ENCODE data around the gene HIVEP3. TPM values are rescaled to one million over a fixed set of nuclear protein-coding genes. Genes with fewer than 3 reads are reported as not detected.

HIVEP3 gene
- total RNA-seq, 1 experiment from 2014 or later = 0.55 TPM

DNA sequence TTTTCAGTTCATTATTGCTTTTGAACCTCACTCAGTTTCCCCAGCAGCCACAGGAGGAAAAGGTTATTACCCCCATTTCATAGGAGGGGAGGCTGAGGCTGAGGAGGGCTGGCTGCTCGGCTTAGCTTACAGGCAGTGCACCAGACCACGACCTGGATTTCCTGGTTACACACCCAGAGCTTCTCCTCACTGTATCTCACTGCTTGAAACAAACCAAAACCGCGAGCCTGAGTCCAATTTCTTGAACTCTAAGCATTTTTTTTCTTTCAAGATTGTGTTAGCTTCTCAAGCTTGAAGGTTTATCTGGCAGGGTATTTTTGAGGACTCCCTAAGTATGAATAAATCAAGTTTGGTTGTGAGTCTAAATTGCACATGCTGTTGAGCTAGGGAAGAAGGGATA lies 245.3 kb downstream of the HIVEP3 start:
- TF ChIP-seq PRRX2 (CRISPR knock-in tag; IDR thresholded peaks at IDR 0.05) (no peak), ELF4 (CRISPR knock-in tag; IDR thresholded peaks at IDR 0.05; ENCODE audit: low read depth) (no peak), SP1 (CRISPR knock-in tag; conservative IDR thresholded peaks at IDR 0.05) (no peak), ZNF121 (CRISPR knock-in tag; IDR thresholded peaks at IDR 0.05) (no peak)
- TF ChIP-seq, protein P1, sequence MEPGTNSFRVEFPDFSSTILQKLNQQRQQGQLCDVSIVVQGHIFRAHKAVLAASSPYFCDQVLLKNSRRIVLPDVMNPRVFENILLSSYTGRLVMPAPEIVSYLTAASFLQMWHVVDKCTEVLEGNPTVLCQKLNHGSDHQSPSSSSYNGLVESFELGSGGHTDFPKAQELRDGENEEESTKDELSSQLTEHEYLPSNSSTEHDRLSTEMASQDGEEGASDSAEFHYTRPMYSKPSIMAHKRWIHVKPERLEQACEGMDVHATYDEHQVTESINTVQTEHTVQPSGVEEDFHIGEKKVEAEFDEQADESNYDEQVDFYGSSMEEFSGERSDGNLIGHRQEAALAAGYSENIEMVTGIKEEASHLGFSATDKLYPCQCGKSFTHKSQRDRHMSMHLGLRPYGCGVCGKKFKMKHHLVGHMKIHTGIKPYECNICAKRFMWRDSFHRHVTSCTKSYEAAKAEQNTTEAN (CRISPR knock-in tag; IDR thresholded peaks at IDR 0.05) = no peak
- TF ChIP-seq, protein P2, sequence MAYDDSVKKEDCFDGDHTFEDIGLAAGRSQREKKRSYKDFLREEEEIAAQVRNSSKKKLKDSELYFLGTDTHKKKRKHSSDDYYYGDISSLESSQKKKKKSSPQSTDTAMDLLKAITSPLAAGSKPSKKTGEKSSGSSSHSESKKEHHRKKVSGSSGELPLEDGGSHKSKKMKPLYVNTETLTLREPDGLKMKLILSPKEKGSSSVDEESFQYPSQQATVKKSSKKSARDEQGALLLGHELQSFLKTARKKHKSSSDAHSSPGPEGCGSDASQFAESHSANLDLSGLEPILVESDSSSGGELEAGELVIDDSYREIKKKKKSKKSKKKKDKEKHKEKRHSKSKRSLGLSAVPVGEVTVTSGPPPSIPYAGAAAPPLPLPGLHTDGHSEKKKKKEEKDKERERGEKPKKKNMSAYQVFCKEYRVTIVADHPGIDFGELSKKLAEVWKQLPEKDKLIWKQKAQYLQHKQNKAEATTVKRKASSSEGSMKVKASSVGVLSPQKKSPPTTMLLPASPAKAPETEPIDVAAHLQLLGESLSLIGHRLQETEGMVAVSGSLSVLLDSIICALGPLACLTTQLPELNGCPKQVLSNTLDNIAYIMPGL (CRISPR knock-in tag; IDR thresholded peaks at IDR 0.05) = no peak
- TF ChIP-seq, protein P3, sequence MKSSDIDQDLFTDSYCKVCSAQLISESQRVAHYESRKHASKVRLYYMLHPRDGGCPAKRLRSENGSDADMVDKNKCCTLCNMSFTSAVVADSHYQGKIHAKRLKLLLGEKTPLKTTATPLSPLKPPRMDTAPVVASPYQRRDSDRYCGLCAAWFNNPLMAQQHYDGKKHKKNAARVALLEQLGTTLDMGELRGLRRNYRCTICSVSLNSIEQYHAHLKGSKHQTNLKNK (CRISPR knock-in tag; IDR thresholded peaks at IDR 0.05) = no peak
- Mint-ChIP-seq H3K4me1 (peaks cover 6% of the 10 kb centered on the region; the same call in 1 of the 2 replicates), H3K27ac (no peak overlapping the region), H3K4me3 (no peak overlapping the region), H3K27me3 (ENCODE audit: low read depth) (no peaks in the 10 kb centered on the region; the same call in 1 of the 2 replicates), H3K9me3 (peaks cover 4% of the 10 kb centered on the region; the same call in 1 of the 2 replicates), H3K36me3 (no peaks in the 10 kb centered on the region)
- DNase-seq (ENCODE audit: low spot score) = no peak
- ChIA-PET POLR2A (interaction anchor here (0.6 to 0.9 kb wide), 2 partner anchors 9 to 1057 kb away, joined by 3 read pairs; no protein-coding TSS in a partner anchor), CTCF (interaction anchor here (0.8 to 1.6 kb wide), 2 partner anchors 15 to 160 kb away, joined by 4 read pairs; no protein-coding TSS in a partner anchor)
- ATAC-seq = no peak

DNA sequence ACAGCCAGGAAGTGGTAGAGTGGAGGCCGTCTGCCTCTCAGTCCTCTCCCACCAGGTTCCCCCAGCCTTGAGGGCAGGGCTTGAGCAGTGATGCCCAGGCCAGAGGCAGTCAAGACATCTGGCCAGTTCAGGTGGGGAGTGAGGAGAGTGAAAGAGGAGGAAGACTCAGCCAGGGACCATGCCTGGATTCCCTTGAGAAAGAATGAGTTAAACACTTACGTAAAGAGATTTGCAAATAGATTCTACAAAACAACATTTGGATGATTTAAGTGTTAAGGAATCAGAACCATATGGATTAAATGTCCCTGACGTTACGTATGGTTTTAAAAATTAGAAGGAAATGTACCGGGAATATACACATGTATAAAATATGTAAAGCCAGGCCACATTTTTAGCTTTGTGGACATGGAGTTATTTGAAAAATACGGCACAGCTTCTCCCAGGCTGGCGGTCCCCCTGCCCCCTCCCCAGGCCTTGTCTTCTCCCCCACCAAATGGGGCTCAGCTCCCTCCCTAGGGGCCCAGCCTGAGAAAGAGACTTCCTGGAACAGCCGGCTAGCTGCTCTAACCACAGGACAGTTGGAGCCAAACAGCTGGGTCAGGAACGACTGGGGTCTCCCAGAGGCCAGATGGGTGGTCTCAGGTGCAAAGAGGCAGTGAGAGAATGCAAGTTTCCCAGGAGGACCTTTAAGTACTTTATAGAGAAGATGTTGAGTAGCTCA lies 245.9 kb downstream of the HIVEP3 start:
- DNase-seq (ENCODE audit: low spot score) (no peak), ATAC-seq (0 out of 2 replicates have a peak, but pooled peaks have one; percentile 43)
- H3K4me3 Mint-ChIP-seq = no peak overlapping the region
- H3K9me3 Mint-ChIP-seq = peaks cover 4% of the 10 kb centered on the region; the same call in 1 of the 2 replicates
- no peaks in the 10 kb centered on the region for H3K36me3 Mint-ChIP-seq
- TF ChIP-seq, protein P4, sequence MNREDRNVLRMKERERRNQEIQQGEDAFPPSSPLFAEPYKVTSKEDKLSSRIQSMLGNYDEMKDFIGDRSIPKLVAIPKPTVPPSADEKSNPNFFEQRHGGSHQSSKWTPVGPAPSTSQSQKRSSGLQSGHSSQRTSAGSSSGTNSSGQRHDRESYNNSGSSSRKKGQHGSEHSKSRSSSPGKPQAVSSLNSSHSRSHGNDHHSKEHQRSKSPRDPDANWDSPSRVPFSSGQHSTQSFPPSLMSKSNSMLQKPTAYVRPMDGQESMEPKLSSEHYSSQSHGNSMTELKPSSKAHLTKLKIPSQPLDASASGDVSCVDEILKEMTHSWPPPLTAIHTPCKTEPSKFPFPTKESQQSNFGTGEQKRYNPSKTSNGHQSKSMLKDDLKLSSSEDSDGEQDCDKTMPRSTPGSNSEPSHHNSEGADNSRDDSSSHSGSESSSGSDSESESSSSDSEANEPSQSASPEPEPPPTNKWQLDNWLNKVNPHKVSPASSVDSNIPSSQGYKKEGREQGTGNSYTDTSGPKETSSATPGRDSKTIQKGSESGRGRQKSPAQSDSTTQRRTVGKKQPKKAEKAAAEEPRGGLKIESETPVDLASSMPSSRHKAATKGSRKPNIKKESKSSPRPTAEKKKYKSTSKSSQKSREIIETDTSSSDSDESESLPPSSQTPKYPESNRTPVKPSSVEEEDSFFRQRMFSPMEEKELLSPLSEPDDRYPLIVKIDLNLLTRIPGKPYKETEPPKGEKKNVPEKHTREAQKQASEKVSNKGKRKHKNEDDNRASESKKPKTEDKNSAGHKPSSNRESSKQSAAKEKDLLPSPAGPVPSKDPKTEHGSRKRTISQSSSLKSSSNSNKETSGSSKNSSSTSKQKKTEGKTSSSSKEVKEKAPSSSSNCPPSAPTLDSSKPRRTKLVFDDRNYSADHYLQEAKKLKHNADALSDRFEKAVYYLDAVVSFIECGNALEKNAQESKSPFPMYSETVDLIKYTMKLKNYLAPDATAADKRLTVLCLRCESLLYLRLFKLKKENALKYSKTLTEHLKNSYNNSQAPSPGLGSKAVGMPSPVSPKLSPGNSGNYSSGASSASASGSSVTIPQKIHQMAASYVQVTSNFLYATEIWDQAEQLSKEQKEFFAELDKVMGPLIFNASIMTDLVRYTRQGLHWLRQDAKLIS (CRISPR knock-in tag; IDR thresholded peaks at IDR 0.05; ENCODE audit: borderline replicate concordance) = no peak
- TF ChIP-seq, protein P5, sequence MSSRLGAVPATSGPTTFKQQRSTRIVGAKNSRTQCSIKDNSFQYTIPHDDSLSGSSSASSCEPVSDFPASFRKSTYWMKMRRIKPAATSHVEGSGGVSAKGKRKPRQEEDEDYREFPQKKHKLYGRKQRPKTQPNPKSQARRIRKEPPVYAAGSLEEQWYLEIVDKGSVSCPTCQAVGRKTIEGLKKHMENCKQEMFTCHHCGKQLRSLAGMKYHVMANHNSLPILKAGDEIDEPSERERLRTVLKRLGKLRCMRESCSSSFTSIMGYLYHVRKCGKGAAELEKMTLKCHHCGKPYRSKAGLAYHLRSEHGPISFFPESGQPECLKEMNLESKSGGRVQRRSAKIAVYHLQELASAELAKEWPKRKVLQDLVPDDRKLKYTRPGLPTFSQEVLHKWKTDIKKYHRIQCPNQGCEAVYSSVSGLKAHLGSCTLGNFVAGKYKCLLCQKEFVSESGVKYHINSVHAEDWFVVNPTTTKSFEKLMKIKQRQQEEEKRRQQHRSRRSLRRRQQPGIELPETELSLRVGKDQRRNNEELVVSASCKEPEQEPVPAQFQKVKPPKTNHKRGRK (CRISPR knock-in tag; IDR thresholded peaks at IDR 0.05; ENCODE audit: borderline replicate concordance) = no peak
- TF ChIP-seq, protein P6, sequence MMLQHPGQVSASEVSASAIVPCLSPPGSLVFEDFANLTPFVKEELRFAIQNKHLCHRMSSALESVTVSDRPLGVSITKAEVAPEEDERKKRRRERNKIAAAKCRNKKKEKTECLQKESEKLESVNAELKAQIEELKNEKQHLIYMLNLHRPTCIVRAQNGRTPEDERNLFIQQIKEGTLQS (CRISPR knock-in tag; conservative IDR thresholded peaks at IDR 0.05) = no peak
- ChIA-PET POLR2A (interaction anchor here (0.6 to 0.9 kb wide), 2 partner anchors 9 to 1056 kb away, joined by 3 read pairs; no protein-coding TSS in a partner anchor), CTCF (interaction anchor here (0.8 to 1.6 kb wide), 4 partner anchors 15 to 160 kb away, joined by 3 to 4 read pairs (median 4); no protein-coding TSS in a partner anchor)
- H3K27ac Mint-ChIP-seq = no peak overlapping the region
- H3K4me1 Mint-ChIP-seq = peaks cover 6% of the 10 kb centered on the region; the same call in 1 of the 2 replicates
- no peaks in the 10 kb centered on the region; the same call in 1 of the 2 replicates for H3K27me3 Mint-ChIP-seq (ENCODE audit: low read depth)

All from WTC11 (cell line).